Activated CD8-positive, alpha-beta memory T cell treated with anti-CD3 and anti-CD28 coated beads, Interleukin-2, amount 10 ng/mL, durations not matched to agents 7 days and 5 days (primary cell): ENCODE results near the gene DDR2. TPM values are rescaled to one million over a fixed set of nuclear protein-coding genes. Genes with fewer than 3 reads are reported as not detected.

Experiments
- ATAC-seq: fragments of 150-1000 bp; cut with Tn5 transposase; one replicate; pipeline ENCODE4 v1.10.0; 2021; ENCODE audit warnings: moderate library complexity
- CTCF ChIA-PET: fragments of 350-600 bp; sonication (Branson Sonifier 250); formaldehyde crosslinking; loops from one replicate; lab custom pipeline; 2021; ENCODE audit warnings: antibody characterized with exemption; lab: Charles Lee
- DNase-seq: peaks from one replicate; pipeline ENCODE4 v3.0.0-alpha.2; 2020
- H3K27ac Mint-ChIP-seq: one replicate; pipeline ENCODE4 v1.8.0; 2021; ENCODE audit warnings: mild to moderate bottlenecking, mixed read lengths
- H3K27me3 Mint-ChIP-seq: one replicate; pipeline ENCODE4 v1.8.0; 2021; ENCODE audit warnings: mixed read lengths
- H3K36me3 Mint-ChIP-seq: one replicate; pipeline ENCODE4 v1.8.0; 2021; ENCODE audit warnings: mild to moderate bottlenecking, mixed read lengths
- H3K4me1 Mint-ChIP-seq: one replicate; pipeline ENCODE4 v1.8.0; 2021; ENCODE audit warnings: mixed read lengths
- H3K4me3 Mint-ChIP-seq: one replicate; pipeline ENCODE4 v1.8.0; 2021; ENCODE audit warnings: mild to moderate bottlenecking, moderate library complexity, mixed read lengths
- H3K9me3 Mint-ChIP-seq: one replicate; pipeline ENCODE4 v1.8.0; 2022; ENCODE audit warnings: low read depth, mixed read lengths
- total RNA-seq, 2 experiments: library from RNA; stranded (reverse); gene quantifications; one replicate each; pipeline ENCODE4 v1.2.3, GENCODE V29; 2021

Gene DDR2
- total RNA-seq, 2 experiments from 2014 or later: 0.16 to 0.18 TPM

GRCh38 chr1:162700131-162700530 is 67.9 kb downstream of the DDR2 start:
- Mint-ChIP-seq H3K4me3 (no peak overlapping the region), H3K27me3 (peaks cover 2% of the 10 kb centered on the region), H3K4me1 (no peaks in the 10 kb centered on the region), H3K27ac (no peak overlapping the region), H3K36me3 (no peaks in the 10 kb centered on the region), H3K9me3 (no peaks in the 10 kb centered on the region)
- CTCF ChIA-PET: interaction anchor here (0.6 kb wide), 1 partner anchor 30 kb away, joined by 3 read pairs; no protein-coding TSS in a partner anchor
- DNase-seq (no peak), ATAC-seq (no peak)

GRCh38 chr1:162701286-162701685 is 69.0 kb downstream of the DDR2 start:
- Mint-ChIP-seq H3K27ac (no peak overlapping the region), H3K4me3 (no peak overlapping the region), H3K9me3 (no peaks in the 10 kb centered on the region), H3K27me3 (no peaks in the 10 kb centered on the region), H3K4me1 (no peaks in the 10 kb centered on the region), H3K36me3 (no peaks in the 10 kb centered on the region)
- ATAC-seq: no peak
- CTCF ChIA-PET: no interaction called here
- no peak for DNase-seq

GRCh38 chr1:162702628-162703027 is 70.4 kb downstream of the DDR2 start:
- Mint-ChIP-seq H3K9me3 (no peaks in the 10 kb centered on the region), H3K36me3 (no peaks in the 10 kb centered on the region), H3K27me3 (no peaks in the 10 kb centered on the region), H3K27ac (no peak overlapping the region), H3K4me1 (no peaks in the 10 kb centered on the region), H3K4me3 (no peak overlapping the region)
- no peak for ATAC-seq
- DNase-seq: no peak
- CTCF ChIA-PET: no interaction called here

- H3K4me3 Mint-ChIP-seq: no peak overlapping the region
- H3K4me1 Mint-ChIP-seq: no peaks in the 10 kb centered on the region
- no peak for DNase-seq
- no peak overlapping the region for H3K27ac Mint-ChIP-seq
- no peaks in the 10 kb centered on the region for H3K9me3 Mint-ChIP-seq
- CTCF ChIA-PET: no interaction called here
- no peaks in the 10 kb centered on the region for H3K27me3 Mint-ChIP-seq
- ATAC-seq: no peak
- no peaks in the 10 kb centered on the region for H3K36me3 Mint-ChIP-seq
These were observed 71.4 kb downstream of the DDR2 start for GRCh38 chr1:162703708-162704107.

- H3K27ac Mint-ChIP-seq: no peak overlapping the region
- H3K4me3 Mint-ChIP-seq: no peak overlapping the region
- no peaks in the 10 kb centered on the region for H3K4me1 Mint-ChIP-seq
- no peaks in the 10 kb centered on the region for H3K9me3 Mint-ChIP-seq
- H3K36me3 Mint-ChIP-seq: no peaks in the 10 kb centered on the region
- no peaks in the 10 kb centered on the region for H3K27me3 Mint-ChIP-seq
- DNase-seq: no peak
- ATAC-seq: no peak
- CTCF ChIA-PET: no interaction called here
These were observed 72.6 kb downstream of the DDR2 start for GRCh38 chr1:162704673-162705424.

- DNase-seq (no peak), ATAC-seq (no peak)
- Mint-ChIP-seq H3K27ac (no peak overlapping the region), H3K4me1 (no peaks in the 10 kb centered on the region), H3K9me3 (no peaks in the 10 kb centered on the region), H3K27me3 (no peaks in the 10 kb centered on the region), H3K36me3 (no peaks in the 10 kb centered on the region), H3K4me3 (no peak overlapping the region)
- CTCF ChIA-PET: no interaction called here
These were observed 73.7 kb downstream of the DDR2 start for GRCh38 chr1:162706003-162706402.

GRCh38 chr1:162706606-162707005 is 74.3 kb downstream of the DDR2 start:
- CTCF ChIA-PET: no interaction called here
- Mint-ChIP-seq H3K9me3 (no peaks in the 10 kb centered on the region), H3K27me3 (no peaks in the 10 kb centered on the region), H3K36me3 (no peaks in the 10 kb centered on the region), H3K27ac (no peak overlapping the region), H3K4me1 (no peaks in the 10 kb centered on the region), H3K4me3 (no peak overlapping the region)
- DNase-seq (no peak), ATAC-seq (no peak)

GRCh38 chr1:162708286-162708685 is 76.0 kb downstream of the DDR2 start:
- H3K4me1 Mint-ChIP-seq: no peaks in the 10 kb centered on the region

GRCh38 chr1:162709132-162709860 is 77.0 kb downstream of the DDR2 start:
- no peaks in the 10 kb centered on the region for H3K4me1 Mint-ChIP-seq
- H3K4me3 Mint-ChIP-seq: no peak overlapping the region
- ATAC-seq: no peak
- H3K27ac Mint-ChIP-seq: no peak overlapping the region
- H3K9me3 Mint-ChIP-seq: no peaks in the 10 kb centered on the region
- no peaks in the 10 kb centered on the region for H3K36me3 Mint-ChIP-seq
- H3K27me3 Mint-ChIP-seq: peaks cover 5% of the 10 kb centered on the region
- no peak for DNase-seq
- CTCF ChIA-PET: no interaction called here

More at GRCh38 chr1:162708286-162708685, 76.0 kb downstream of the DDR2 start:
- H3K9me3 Mint-ChIP-seq: no peaks in the 10 kb centered on the region
- ATAC-seq (no peak), DNase-seq (no peak)
- H3K27ac Mint-ChIP-seq: no peak overlapping the region
- no peaks in the 10 kb centered on the region for H3K36me3 Mint-ChIP-seq
- H3K4me3 Mint-ChIP-seq: no peak overlapping the region
- H3K27me3 Mint-ChIP-seq: peaks cover 3% of the 10 kb centered on the region
- CTCF ChIA-PET: no interaction called here

- Mint-ChIP-seq H3K4me1 (no peaks in the 10 kb centered on the region), H3K9me3 (no peaks in the 10 kb centered on the region), H3K27me3 (peaks cover 8% of the 10 kb centered on the region), H3K27ac (no peak overlapping the region), H3K4me3 (no peak overlapping the region), H3K36me3 (no peaks in the 10 kb centered on the region)
- CTCF ChIA-PET: no interaction called here
- no peak for ATAC-seq
- no peak for DNase-seq
These were observed 77.6 kb downstream of the DDR2 start for GRCh38 chr1:162709870-162710269.

GRCh38 chr1:162710345-162710744 is 78.1 kb downstream of the DDR2 start:
- CTCF ChIA-PET: no interaction called here
- no peak for DNase-seq
- H3K36me3 Mint-ChIP-seq: no peaks in the 10 kb centered on the region
- no peak for ATAC-seq
- H3K4me3 Mint-ChIP-seq: no peak overlapping the region
- H3K27ac Mint-ChIP-seq: no peak overlapping the region
- no peaks in the 10 kb centered on the region for H3K9me3 Mint-ChIP-seq
- no peaks in the 10 kb centered on the region for H3K4me1 Mint-ChIP-seq
- H3K27me3 Mint-ChIP-seq: peaks cover 10% of the 10 kb centered on the region

GRCh38 chr1:162710780-162711465 is 78.7 kb downstream of the DDR2 start:
- Mint-ChIP-seq H3K4me1 (no peaks in the 10 kb centered on the region), H3K9me3 (no peaks in the 10 kb centered on the region), H3K27ac (no peak overlapping the region), H3K27me3 (peaks cover 12% of the 10 kb centered on the region), H3K36me3 (no peaks in the 10 kb centered on the region), H3K4me3 (no peak overlapping the region)
- ATAC-seq (no peak), DNase-seq (no peak)
- CTCF ChIA-PET: no interaction called here

- peaks cover 1% of the 10 kb centered on the region for H3K4me1 Mint-ChIP-seq
- CTCF ChIA-PET: no interaction called here
- DNase-seq: no peak
- peaks cover 18% of the 10 kb centered on the region for H3K27me3 Mint-ChIP-seq
- H3K4me3 Mint-ChIP-seq: no peak overlapping the region
- H3K9me3 Mint-ChIP-seq: no peaks in the 10 kb centered on the region
- H3K27ac Mint-ChIP-seq: no peak overlapping the region
- H3K36me3 Mint-ChIP-seq: no peaks in the 10 kb centered on the region
- ATAC-seq: no peak
These were observed 80.2 kb downstream of the DDR2 start for GRCh38 chr1:162712317-162713029.
